HG03442 (cell line): ENCODE measurements around the gene PLEKHN1.

Source experiments
- ATAC-seq: cut with Tn5 transposase; IDR thresholded peaks from one replicate; pipeline ENCODE4 v1.9.1; 2021; ENCODE audit warnings: mild to moderate bottlenecking, moderate library complexity; ENCODE audit not compliant: unreplicated experiment

Gene PLEKHN1

GRCh38 chr1:929712-930632 lies 36.3 kb upstream of the PLEKHN1 start:
- no peak for ATAC-seq

DNA sequence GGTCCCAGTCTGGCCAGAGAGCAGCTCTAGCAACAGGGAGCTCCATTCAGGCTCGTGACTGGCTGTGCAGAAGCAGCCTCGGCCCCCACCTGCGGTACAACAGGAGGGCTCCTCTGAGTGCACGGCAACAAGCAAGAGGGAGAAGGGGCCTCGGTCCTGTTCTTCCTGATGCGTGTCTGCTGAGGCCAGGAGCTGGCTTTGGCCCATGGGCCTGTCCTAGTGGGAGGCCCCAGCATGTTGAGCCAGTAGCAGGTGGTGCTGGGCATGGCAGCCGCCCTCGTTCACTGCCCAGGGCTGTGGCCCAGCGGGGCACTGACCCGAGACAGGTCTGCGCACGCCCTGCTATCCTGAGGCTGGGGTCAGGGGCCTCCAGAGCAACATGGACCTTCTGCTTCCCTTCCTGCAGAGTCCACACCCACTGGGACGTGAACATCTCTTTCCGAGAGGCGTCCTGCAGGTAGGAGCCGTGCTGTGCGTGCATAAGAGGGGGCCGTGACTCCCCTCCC lies 35.6 kb upstream of the PLEKHN1 start:
- ATAC-seq: no peak

DNA sequence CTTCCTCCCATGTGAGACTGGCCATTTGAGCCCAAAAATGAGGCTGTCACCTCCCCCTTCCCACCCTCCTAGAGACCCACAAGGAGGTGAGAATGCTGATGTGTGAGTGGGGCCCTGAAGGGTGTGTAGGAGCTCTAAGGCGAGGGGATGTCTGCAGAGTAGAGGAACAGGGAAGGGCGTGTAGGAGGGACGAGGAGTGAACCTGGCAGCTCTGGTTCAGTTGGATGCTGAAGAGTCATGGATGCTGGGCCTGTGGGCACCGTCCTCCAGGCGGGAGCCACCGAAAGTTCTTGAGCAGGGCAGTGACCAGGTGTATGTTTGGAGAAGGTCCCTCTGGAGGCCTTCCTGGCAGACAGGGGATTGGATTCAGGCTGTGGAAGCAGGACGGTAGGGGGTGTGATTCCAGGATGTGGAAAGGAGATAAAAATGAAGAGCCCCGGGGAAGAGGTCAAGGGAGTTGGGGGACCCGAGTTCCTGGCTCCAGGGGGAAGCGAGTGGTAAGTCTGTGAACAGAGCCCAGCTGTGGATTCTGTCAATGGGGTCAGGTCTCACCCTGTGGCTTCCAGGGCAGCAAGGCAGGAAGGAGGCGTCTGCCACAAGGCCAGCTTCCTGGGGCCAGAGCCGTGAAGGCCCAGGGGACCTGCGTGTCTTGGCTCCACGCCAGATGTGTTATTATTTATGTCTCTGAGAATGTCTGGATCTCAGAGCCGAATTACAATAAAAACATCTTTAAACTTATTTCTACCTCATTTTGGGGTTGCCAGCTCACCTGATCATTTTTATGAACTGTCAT lies 34.7 kb upstream of the PLEKHN1 start:
- ATAC-seq: no peak

- no peak for ATAC-seq
Measured at GRCh38 chr1:932173-932510, 34.1 kb upstream of the PLEKHN1 start.

DNA sequence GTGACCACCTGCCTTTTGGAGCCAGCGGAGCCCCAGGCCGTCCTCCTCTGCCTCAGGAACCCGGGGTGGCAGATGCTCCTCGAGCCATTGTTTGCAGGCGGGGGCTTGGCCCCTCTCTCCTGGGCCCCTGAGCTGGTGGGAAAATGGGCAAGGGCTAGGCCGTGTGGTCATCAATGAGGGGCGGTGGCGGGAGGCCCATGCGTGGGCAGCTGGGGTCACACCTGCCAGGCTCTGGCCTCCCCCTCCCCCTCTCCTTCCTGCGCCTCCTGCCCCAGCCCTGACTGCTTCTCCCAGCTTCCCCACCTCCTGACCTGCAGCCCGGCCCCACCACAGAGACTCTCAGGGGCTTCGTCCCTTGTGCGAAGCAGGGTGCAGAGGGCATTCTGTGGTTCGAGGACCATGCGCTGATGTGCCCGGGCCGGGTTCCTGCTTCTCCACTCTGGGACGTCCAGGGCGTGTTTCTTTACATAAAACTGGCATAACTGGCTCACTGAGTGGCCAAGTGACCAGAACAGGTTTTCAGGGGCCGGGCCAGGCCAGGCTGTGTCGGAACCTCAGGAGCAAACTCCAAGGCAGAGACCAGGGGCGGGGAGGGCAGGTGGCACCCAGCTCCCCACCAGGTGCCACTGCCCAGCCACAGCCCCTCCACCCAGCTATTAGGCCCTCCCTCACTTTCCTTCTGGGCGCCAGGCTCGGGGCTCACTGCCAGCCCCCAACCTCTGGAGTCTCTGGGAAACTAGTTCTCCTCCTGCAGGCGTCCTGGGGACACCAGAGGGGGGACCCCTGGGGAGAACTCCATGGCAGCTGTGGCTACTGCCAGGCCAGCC lies 33.3 kb upstream of the PLEKHN1 start:
- ATAC-seq: no peak

DNA sequence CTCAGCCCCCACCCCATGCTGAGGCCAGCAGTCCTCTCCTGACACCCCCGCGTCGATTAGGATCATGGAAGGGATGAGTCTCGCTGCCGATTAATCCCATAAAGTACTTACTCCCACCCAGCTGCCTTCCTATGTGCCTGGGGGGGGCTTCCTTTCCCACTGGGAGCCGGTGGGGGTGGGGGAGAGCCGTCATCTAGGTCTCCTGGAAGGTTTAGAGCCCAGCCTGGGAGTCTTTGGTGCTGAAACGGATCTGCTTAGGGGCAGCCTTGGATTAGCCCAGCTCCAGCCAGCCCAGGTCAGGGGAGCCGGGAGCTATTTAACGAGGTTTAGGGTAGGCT lies 32.7 kb upstream of the PLEKHN1 start:
- ATAC-seq: no peak

DNA sequence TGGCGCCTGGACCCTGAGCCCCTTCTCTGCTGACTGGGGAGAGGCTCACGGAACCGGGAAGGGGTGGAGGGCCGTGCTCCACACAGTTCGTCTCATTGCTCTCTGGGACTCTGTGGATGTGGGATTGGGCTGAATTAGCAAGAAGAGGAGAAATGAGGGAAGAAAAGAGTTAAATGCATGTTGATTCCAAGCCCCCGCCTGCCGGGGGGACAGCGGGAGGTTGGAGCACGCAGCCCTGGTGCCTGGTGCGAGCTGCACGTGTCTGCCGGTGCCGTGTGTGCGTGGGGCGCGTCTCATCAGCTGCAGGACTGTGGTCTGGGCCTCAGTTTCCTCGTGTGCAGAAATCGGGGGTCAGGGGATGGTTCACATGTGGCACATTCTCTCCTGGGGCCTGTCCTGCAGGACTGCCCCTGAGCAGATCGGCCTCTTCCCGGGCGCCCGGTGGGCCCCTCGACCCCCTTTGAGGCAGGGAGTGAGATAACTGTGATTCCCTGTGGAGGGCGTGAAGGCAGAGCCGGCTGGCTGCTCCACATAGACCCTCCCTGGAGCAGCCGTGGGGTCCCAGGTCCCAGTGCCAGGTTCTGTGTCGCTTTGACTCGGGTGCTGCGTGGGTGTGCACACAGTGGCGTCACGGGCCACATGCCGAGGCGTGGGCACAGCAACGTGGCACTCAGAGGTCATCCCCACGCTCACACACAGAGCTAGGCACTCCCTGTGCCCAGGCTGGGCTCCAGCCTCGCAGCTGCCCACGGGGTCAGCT lies 31.1 kb upstream of the PLEKHN1 start:
- no peak for ATAC-seq

- ATAC-seq: no peak
Measured at GRCh38 chr1:935751-936231, 30.5 kb upstream of the PLEKHN1 start.

DNA sequence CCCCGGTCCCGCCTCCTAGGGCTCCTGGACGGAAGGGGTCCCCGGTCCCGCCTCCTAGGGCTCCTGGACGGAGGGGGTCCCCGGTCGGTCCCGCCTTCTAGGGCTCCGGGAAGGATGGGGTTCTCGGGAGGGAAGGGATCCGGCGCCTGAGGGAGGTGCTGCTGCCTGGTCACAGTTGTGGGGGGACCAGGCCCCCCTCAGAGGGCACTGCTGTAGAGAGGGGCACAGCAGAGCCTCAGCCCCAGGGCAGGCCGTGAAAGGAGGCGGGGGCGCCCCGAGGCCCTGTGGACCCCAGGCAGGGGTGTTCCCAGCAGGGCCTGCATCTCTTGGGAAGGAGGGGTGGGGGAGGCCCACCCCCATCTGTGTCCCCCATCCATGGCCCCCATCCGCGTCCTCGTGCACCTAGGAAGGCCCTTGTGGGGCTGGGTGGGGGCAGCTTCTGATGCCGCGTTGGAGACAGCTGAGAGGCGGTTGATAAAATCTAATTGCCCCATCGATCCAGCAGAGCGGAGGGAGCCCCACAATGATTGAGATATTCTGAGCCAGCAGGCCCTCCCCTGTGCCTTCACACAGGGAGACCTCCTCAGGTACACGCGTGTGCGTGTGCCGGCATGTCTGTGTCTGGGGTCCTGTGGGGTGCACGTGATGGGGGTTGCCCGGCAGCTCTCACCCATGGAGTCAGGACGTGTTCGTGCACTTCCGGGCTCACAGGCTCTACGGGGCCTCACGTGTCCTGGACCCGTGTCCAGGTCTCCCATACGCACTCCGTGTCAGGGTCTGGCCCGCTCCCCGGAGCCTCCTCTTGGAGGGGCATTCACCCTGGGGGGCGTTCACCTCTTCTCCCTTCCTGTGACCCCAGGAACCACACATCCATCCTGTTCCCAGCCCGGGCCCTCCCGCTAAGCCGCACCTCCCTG lies 29.7 kb upstream of the PLEKHN1 start:
- ATAC-seq: no peak

- no peak for ATAC-seq
Measured at GRCh38 chr1:937521-937920, 28.8 kb upstream of the PLEKHN1 start.

DNA sequence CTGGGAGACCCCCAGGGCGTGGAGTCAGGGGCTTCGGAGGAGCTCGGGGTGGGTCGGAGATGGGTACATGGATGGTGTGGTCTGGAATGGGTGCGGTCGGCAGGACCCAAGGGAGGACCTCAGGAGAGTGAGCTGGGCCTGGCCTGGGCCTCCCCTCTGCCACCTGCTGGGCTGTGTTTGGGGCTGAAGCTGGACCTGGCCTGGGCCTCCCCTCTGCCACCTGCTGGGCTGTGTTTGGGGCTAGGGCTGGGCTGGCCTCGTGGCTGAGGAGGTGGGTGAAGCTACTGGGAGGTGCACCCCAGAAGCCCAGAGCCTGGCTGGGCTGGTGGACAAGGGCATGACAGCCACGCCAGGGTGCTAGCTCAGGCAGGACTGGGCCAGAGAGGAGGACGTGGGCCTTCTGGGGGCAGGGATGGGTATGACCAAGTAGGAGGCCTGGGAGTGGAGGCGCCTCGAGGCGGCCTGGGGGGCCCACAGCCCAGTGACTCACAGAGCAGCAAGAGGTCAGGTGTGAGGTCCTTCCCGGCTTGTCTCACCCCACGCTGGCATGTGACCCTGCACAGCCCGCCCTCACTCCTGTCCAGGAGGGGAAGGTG lies 28.1 kb upstream of the PLEKHN1 start:
- ATAC-seq: no peak

DNA sequence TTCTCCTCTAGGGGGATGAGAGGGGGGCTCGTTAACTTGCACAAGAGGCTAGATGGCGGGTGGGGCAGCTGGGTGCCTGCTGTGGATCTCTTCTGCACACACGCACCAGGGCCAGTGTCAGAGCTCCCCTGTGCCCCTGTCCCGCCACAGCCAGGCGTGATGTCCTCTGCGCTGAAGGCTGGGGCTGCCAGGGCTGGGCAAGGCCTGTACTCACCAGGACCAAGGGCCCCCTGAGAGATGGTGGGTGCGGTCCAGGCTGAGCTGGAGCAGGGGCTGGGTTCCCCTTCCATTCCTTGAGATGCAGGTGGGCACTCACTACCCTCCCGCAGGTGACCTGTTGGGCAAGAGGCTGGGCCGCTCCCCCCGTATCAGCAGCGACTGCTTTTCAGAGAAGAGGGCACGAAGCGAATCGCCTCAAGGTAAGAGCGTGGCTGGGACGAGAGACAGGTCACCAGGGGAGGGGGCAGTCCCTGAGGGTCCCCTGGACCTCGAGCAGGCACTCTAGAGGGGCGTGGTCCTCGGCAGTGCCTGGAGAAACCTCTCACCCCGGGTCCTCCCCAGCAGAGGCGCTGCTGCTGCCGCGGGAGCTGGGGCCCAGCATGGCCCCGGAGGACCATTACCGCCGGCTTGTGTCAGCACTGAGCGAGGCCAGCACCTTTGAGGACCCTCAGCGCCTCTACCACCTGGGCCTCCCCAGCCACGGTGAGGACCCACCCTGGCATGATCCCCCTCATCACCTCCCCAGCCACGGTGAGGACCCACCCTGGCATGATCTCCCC lies 27.4 kb upstream of the PLEKHN1 start:
- ATAC-seq: no peak

DNA sequence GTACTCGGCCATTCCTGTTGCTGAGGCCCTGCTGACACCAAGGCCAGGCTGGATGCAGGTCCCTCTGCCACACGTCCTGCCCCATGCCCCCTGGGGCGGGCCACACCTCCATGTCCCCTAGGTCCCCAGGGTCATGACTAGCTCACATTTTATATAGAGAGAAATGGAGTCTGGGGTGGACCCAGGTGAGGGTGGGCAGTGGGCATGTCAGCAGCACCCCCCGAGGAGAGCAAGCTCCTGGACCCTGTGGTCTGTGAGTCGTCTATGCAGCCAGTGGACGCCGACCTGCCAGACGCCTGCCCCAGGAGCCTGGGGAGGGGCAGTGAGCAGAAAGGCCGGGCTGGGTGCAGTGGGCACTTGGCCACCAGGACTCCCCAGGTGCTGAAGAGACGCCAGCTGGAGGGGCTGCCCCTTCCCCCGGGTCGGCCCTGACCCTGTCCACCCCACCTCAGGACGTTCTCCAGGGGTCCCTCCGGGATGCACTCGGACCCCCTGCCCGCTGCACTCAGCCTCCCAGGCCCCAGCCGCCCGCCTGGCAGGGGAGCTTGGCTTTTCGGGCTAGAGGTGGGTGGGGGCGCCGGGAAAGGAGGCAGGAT lies 26.7 kb upstream of the PLEKHN1 start:
- ATAC-seq: no peak

GRCh38 chr1:940107-941014 lies 25.9 kb upstream of the PLEKHN1 start:
- no peak for ATAC-seq

- ATAC-seq: no peak
Measured at GRCh38 chr1:941015-941587, 25.2 kb upstream of the PLEKHN1 start.
